ENCODE results near the gene SLC25A24.
"Not testable (repeated sequence)": the region's sequence is repeated elsewhere in the genome, so short reads cannot be mapped to it uniquely, and the experiment has no call there.

SLC25A24 gene

GRCh38 chr1:108199781-108200686 is at the start of gene SLC25A24:
TSS of gene SLC25A24 (minus strand) at chr1:108200343. CDS start at chr1:108200138, 205 bp downstream.
- H3K4me3 ChIP-seq (ENCODE audit: low read depth, low read length) = peak within 1 kb of the TSS; percentile 29
- TF ChIP-seq, protein P1, sequence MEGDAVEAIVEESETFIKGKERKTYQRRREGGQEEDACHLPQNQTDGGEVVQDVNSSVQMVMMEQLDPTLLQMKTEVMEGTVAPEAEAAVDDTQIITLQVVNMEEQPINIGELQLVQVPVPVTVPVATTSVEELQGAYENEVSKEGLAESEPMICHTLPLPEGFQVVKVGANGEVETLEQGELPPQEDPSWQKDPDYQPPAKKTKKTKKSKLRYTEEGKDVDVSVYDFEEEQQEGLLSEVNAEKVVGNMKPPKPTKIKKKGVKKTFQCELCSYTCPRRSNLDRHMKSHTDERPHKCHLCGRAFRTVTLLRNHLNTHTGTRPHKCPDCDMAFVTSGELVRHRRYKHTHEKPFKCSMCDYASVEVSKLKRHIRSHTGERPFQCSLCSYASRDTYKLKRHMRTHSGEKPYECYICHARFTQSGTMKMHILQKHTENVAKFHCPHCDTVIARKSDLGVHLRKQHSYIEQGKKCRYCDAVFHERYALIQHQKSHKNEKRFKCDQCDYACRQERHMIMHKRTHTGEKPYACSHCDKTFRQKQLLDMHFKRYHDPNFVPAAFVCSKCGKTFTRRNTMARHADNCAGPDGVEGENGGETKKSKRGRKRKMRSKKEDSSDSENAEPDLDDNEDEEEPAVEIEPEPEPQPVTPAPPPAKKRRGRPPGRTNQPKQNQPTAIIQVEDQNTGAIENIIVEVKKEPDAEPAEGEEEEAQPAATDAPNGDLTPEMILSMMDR (IDR thresholded peaks at IDR 0.05; ENCODE audit: borderline replicate concordance, insufficient read depth, low read depth, low read length) = no peak

GRCh38 chr1:108243976-108244375 is 43.8 kb upstream of the SLC25A24 start, which contains the start of gene NBPF4:
TSS of gene NBPF4 (minus strand) at chr1:108244076. CDS start at chr1:108243761, 315 bp downstream.
- H3K4me3 ChIP-seq (ENCODE audit: low read depth, low read length) = not testable (repeated sequence)

DNA sequence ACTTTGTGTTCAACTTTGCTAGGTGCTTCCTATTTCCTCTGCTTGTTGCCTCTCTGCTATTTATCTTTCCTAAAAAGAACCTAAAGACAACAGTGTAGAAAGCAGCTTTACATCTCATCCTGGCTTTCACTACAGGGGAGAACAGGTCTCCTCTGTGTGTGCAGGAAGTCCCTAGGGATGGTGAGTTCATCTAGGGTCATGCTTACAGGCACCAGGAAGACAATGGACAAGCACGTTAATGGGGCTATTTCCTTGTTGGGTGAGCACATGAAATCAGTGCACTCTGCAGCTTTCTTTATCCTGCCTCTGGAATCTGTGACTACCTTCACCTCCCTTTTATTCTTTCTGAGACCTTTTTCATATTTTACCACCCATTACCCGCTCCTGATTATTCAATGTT is 39.3 kb upstream of the SLC25A24 start:
- not testable (repeated sequence) for H3K4me3 ChIP-seq (ENCODE audit: low read depth, low read length)

GRCh38 chr1:108235308-108235707 is 35.2 kb upstream of the SLC25A24 start:
- not testable (repeated sequence) for H3K4me3 ChIP-seq (ENCODE audit: low read depth, low read length)

DNA sequence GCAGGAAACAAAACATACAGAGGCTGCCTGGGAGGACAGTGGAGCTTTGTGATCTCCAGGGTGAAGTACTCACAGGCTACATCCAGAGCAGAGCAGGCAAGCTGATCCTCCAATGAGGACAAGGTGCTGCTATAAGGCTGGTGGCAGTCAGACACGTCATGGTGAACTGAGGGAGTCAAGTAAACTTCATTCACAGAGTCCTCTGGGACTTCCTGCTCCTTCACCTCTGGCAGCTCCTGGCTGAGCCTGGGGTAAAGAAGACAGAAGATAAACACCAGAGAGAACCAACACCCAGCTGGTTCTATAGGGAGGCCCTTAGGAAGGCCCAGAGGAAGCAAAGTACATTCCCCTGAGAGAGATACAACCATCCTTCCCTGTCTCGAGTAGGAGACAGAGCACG is 32.0 kb upstream of the SLC25A24 start:
- not testable (repeated sequence) for H3K4me3 ChIP-seq (ENCODE audit: low read depth, low read length)

- H3K4me3 ChIP-seq (ENCODE audit: low read depth, low read length) = not testable (repeated sequence)
Observed at GRCh38 chr1:108229976-108230375, 29.8 kb upstream of the SLC25A24 start.

GRCh38 chr1:108227772-108228171 is 27.6 kb upstream of the SLC25A24 start:
- not testable (repeated sequence) for H3K4me3 ChIP-seq (ENCODE audit: low read depth, low read length)

GRCh38 chr1:108226855-108227254 is 26.7 kb upstream of the SLC25A24 start:
- not testable (repeated sequence) for H3K4me3 ChIP-seq (ENCODE audit: low read depth, low read length)

- H3K4me3 ChIP-seq (ENCODE audit: low read depth, low read length) = not testable (repeated sequence)
Observed at GRCh38 chr1:108223226-108223625, 23.1 kb upstream of the SLC25A24 start.

GRCh38 chr1:108217515-108218174 is 17.5 kb upstream of the SLC25A24 start:
- H3K4me3 ChIP-seq (ENCODE audit: low read depth, low read length) = not testable (repeated sequence)

DNA sequence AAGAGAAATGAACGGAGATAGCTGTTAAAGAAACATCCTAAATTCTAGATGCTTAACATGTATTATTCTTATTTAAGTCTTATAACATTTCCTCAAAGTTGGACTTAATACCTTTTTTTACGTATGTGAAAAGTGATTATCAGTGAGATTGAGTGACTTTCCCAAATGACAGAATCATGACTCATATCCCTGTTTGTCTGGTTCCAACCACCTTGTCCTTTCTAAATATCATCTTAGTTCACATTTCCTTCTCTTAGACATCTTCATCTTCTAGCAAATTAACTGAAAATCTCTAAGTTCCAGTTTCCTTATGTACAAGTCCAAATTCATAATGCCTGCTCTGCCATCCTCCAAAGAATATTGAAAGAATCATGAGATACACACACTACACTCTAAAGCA is 16.9 kb upstream of the SLC25A24 start:
- not testable (repeated sequence) for H3K4me3 ChIP-seq (ENCODE audit: low read depth, low read length)

DNA sequence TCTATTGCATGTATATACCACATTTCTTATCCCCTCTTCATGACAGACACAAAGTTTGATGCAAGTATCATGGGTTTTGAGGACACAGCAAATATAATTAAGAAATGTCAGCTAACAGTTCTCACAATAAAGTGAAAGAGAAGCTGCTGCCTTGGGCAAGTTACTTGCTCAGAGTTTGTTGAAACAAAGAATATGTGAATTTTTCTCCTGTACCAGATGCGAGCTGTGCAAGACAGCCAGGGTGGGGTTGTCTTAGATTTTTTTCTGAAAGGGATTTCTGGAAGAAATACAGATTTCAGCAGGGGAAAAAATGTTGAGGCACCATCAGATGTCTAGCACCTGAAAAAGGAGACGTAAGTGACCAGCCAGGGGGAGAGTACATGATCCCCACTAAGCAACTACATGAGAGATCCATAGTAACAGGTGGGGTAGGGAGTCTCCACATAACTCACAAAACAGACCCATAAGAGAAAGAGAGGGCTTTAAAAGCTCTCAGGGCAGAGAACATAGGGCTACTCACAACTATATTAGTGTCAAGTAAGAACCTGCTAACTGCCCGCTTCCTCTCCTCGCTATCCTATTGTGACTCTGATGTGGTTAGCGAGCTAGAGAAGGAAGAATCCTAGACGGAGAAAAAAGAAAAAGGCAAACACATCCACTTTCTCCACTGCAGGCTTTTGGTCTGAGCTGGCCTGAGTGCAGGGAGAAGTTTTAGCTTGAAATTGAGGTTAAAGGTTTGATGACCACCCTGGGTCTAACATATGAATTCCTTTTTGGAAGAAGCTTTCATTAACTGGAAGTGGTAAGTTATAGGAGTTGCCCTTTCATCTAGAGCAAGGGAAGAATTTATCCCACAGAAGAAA is 16.1 kb upstream of the SLC25A24 start:
- H3K4me3 ChIP-seq (ENCODE audit: low read depth, low read length) = not testable (repeated sequence)

DNA sequence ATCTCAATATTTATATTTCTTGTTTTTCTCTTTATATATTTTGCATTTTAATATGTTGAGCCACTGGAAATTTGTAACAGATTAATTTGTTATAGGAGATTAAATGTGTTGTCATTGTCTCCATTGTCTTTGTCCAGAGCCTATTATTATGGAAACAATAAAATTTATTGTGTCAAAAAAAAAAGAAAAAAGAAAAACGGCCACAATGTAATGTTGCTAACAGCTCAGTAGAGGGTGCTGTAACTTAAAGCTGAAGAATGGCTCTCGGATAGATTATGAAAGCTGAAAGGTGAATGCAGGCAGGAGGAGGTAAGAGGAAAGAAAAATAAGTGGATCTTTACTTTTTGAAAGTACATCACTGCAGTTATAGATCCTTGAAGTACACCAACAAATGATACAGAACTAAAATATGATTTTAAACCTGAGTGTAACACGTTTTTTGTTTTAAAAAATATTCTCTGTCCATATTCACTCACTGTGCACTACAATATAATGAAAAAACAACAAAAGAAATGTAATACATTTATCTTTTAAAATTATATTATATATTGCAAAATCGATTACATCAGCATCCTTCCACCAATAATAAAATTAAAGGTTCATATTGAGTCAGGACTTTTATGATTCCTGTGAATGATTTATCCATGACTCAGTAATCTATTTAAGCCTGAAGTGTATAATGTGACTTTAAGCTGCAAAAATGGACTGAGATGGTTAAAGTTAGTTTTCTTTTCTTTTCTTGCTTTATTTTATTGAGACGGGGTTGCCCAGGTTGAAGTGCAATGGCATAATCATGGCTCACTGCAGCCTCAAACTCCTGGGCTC is 14.7 kb upstream of the SLC25A24 start:
- TF ChIP-seq, protein P1 (IDR thresholded peaks at IDR 0.05; ENCODE audit: borderline replicate concordance, insufficient read depth, low read depth, low read length) = peak; percentile 16; the same call in 1 of the 2 replicates
- H3K4me3 ChIP-seq (ENCODE audit: low read depth, low read length) = not testable (repeated sequence)
